ENCODE data around the gene CNTNAP5. TPM values are rescaled to one million over a fixed set of nuclear protein-coding genes. Genes with fewer than 3 reads are reported as not detected.

Gene CNTNAP5
- total and polyA plus RNA-seq, 12 donors, result 0.08 to 4.9 (median 0.96) TPM; not detected in 5

- Histone ChIP-seq H3K36me3 (replicated peaks in 1 of 2) (no peaks in the 10 kb centered on the region), H3K27ac (no peak overlapping the region), H3K27me3 (no peaks in the 10 kb centered on the region), H3K4me1 (replicated peaks in 1 of 2) (no peaks in the 10 kb centered on the region), H3K9me3 (replicated peaks in 1 of 3) (peaks cover 0 to under 1% (median 0%) of the 10 kb centered on the region in 3 donors), H3K4me3 (no peak overlapping the region)
- 73 to 79% (median 77%) methylated on average over 2 of the region's 2 CpGs for WGBS, 4 donors
- TF ChIP-seq POLR2A (IDR thresholded peaks at IDR 0.05) (no peak), CTCF (IDR thresholded peaks at IDR 0.05) (no peak)
- no peak for DNase-seq
- intact Hi-C loops (cut with DNase I), result no loop called here
Observed at GRCh38 chr2:124837496-124837895, 812.4 kb downstream of the CNTNAP5 start.

- Histone ChIP-seq H3K36me3 (replicated peaks in 1 of 2) (no peaks in the 10 kb centered on the region), H3K4me3 (no peak overlapping the region), H3K27me3 (no peaks in the 10 kb centered on the region), H3K9me3 (replicated peaks in 1 of 3) (no peaks in the 10 kb centered on the region), H3K4me1 (replicated peaks in 1 of 2) (no peaks in the 10 kb centered on the region), H3K27ac (no peak overlapping the region)
- TF ChIP-seq POLR2A (IDR thresholded peaks at IDR 0.05) (no peak), CTCF (IDR thresholded peaks at IDR 0.05) (no peak)
- intact Hi-C loops (cut with DNase I), result no loop called here
- WGBS, 4 donors, result 62 to 84% (median 80%) methylated on average over 3 of the region's 3 CpGs
- DNase-seq, result no peak
Observed at GRCh38 chr2:124838406-124838805, 813.3 kb downstream of the CNTNAP5 start.

- TF ChIP-seq POLR2A (IDR thresholded peaks at IDR 0.05) (no peak), CTCF (IDR thresholded peaks at IDR 0.05) (no peak)
- DNase-seq, result no peak
- Histone ChIP-seq H3K36me3 (replicated peaks in 1 of 2) (no peaks in the 10 kb centered on the region), H3K27me3 (no peaks in the 10 kb centered on the region), H3K4me1 (replicated peaks in 1 of 2) (no peaks in the 10 kb centered on the region), H3K9me3 (replicated peaks in 1 of 3) (no peaks in the 10 kb centered on the region), H3K27ac (no peak overlapping the region), H3K4me3 (no peak overlapping the region)
- intact Hi-C loops (cut with DNase I), result no loop called here
- 65 to 87% (median 81%) methylated on average over 3 of the region's 3 CpGs for WGBS, 4 donors
Observed at GRCh38 chr2:124867247-124867646, 842.2 kb downstream of the CNTNAP5 start.

GRCh38 chr2:124874219-124874618 is 849.1 kb downstream of the CNTNAP5 start:
- intact Hi-C loops (cut with DNase I), result no loop called here
- 48 to 83% (median 73%) methylated on average over 1 of the region's 1 CpG for WGBS, 4 donors
- Histone ChIP-seq H3K4me3 (no peak overlapping the region), H3K9me3 (replicated peaks in 1 of 3) (no peaks in the 10 kb centered on the region), H3K4me1 (replicated peaks in 1 of 2) (no peaks in the 10 kb centered on the region), H3K27me3 (no peaks in the 10 kb centered on the region), H3K27ac (no peak overlapping the region), H3K36me3 (replicated peaks in 1 of 2) (no peaks in the 10 kb centered on the region)
- DNase-seq, result no peak
- TF ChIP-seq POLR2A (IDR thresholded peaks at IDR 0.05), result no peak
- TF ChIP-seq CTCF (IDR thresholded peaks at IDR 0.05), result no peak
